ENCODE data around the gene CPLX1.

- TF ChIP-seq CTCF (conservative IDR thresholded peaks at IDR 0.05; ENCODE audit: low read length) (no peak), EZH2phosphoT487 (IDR thresholded peaks at IDR 0.05; ENCODE audit: borderline replicate concordance, low read depth, low read length) (no peak)
Measured at GRCh38 chr4:866761-867390, 40.9 kb upstream of the CPLX1 start.
